HepG2 (cell line): ENCODE measurements around the gene FANCG.
A peak's percentile ranks its signal among the peaks of the same experiment; 100 is the strongest.

Experiments
- MTA1 ChIP-seq: sonication (generic); formaldehyde crosslinking; IDR thresholded peaks from 2 replicates; pipeline ENCODE4 v1.4.0; 2020; ENCODE audit warnings: missing genetic modification reagents, mild to moderate bottlenecking, borderline replicate concordance
- NFE2L1 ChIP-seq: sonication (generic); formaldehyde crosslinking; IDR thresholded peaks from 2 replicates; pipeline ENCODE4 v1.4.0; 2020; ENCODE audit warnings: missing genetic modification reagents, mild to moderate bottlenecking, borderline replicate concordance
- POLR2AphosphoS5 ChIP-seq: IDR thresholded peaks from 2 replicates; pipeline ENCODE4 v1.6.1; 2012; ENCODE audit warnings: low read depth, low read length
- ZNF580 ChIP-seq: IDR thresholded peaks from 2 replicates; pipeline ENCODE4 v1.6.1; 2016; ENCODE audit warnings: low read depth, borderline replicate concordance
- ZNF749 ChIP-seq: sonication (generic); formaldehyde crosslinking; IDR thresholded peaks from 2 replicates; pipeline ENCODE4 v1.8.0; 2022; ENCODE audit warnings: mild to moderate bottlenecking, missing genetic modification reagents, moderate library complexity, borderline replicate concordance
- TF ChIP-seq, protein P1 (sequence below): sonication (generic); formaldehyde crosslinking; IDR thresholded peaks from 2 replicates; pipeline ENCODE4 v1.4.0; 2020; ENCODE audit warnings: missing genetic modification reagents
- TF ChIP-seq, protein P2 (sequence below): IDR thresholded peaks from 2 replicates; pipeline ENCODE4 v1.4.0; 2020; ENCODE audit warnings: mild to moderate bottlenecking, missing genetic modification reagents
- TF ChIP-seq, protein P3 (sequence below): sonication (generic); formaldehyde crosslinking; IDR thresholded peaks from 2 replicates; pipeline ENCODE4 v1.5.0; 2020; ENCODE audit warnings: mild to moderate bottlenecking, missing genetic modification reagents, moderate library complexity

- TF ChIP-seq, protein P1, sequence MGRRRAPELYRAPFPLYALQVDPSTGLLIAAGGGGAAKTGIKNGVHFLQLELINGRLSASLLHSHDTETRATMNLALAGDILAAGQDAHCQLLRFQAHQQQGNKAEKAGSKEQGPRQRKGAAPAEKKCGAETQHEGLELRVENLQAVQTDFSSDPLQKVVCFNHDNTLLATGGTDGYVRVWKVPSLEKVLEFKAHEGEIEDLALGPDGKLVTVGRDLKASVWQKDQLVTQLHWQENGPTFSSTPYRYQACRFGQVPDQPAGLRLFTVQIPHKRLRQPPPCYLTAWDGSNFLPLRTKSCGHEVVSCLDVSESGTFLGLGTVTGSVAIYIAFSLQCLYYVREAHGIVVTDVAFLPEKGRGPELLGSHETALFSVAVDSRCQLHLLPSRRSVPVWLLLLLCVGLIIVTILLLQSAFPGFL (CRISPR knock-in tag): no peak
- TF ChIP-seq POLR2AphosphoS5 (peak; percentile 83), NFE2L1 (CRISPR knock-in tag) (no peak), ZNF749 (CRISPR knock-in tag) (no peak; the same call in 1 of the 2 replicates), MTA1 (CRISPR knock-in tag) (no peak), ZNF580 (peak; percentile 68; the same call in 1 of the 2 replicates)
- TF ChIP-seq, protein P2, sequence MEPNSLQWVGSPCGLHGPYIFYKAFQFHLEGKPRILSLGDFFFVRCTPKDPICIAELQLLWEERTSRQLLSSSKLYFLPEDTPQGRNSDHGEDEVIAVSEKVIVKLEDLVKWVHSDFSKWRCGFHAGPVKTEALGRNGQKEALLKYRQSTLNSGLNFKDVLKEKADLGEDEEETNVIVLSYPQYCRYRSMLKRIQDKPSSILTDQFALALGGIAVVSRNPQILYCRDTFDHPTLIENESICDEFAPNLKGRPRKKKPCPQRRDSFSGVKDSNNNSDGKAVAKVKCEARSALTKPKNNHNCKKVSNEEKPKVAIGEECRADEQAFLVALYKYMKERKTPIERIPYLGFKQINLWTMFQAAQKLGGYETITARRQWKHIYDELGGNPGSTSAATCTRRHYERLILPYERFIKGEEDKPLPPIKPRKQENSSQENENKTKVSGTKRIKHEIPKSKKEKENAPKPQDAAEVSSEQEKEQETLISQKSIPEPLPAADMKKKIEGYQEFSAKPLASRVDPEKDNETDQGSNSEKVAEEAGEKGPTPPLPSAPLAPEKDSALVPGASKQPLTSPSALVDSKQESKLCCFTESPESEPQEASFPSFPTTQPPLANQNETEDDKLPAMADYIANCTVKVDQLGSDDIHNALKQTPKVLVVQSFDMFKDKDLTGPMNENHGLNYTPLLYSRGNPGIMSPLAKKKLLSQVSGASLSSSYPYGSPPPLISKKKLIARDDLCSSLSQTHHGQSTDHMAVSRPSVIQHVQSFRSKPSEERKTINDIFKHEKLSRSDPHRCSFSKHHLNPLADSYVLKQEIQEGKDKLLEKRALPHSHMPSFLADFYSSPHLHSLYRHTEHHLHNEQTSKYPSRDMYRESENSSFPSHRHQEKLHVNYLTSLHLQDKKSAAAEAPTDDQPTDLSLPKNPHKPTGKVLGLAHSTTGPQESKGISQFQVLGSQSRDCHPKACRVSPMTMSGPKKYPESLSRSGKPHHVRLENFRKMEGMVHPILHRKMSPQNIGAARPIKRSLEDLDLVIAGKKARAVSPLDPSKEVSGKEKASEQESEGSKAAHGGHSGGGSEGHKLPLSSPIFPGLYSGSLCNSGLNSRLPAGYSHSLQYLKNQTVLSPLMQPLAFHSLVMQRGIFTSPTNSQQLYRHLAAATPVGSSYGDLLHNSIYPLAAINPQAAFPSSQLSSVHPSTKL (CRISPR knock-in tag): peak; percentile 50
- TF ChIP-seq, protein P3, sequence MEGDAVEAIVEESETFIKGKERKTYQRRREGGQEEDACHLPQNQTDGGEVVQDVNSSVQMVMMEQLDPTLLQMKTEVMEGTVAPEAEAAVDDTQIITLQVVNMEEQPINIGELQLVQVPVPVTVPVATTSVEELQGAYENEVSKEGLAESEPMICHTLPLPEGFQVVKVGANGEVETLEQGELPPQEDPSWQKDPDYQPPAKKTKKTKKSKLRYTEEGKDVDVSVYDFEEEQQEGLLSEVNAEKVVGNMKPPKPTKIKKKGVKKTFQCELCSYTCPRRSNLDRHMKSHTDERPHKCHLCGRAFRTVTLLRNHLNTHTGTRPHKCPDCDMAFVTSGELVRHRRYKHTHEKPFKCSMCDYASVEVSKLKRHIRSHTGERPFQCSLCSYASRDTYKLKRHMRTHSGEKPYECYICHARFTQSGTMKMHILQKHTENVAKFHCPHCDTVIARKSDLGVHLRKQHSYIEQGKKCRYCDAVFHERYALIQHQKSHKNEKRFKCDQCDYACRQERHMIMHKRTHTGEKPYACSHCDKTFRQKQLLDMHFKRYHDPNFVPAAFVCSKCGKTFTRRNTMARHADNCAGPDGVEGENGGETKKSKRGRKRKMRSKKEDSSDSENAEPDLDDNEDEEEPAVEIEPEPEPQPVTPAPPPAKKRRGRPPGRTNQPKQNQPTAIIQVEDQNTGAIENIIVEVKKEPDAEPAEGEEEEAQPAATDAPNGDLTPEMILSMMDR (CRISPR knock-in tag): peak; percentile 55
These were observed 23.3 kb upstream of the FANCG start, which contains the start of gene STOML2 for GRCh38 chr9:35102769-35103659.
